ENCODE results near the gene CAPN5.

Gene CAPN5

GRCh38 chr11:77154381-77155081, 87.8 kb downstream of the CAPN5 start:
- DNase-seq, result peak; percentile 68 to 76

GRCh38 chr11:77155082-77155475, 88.3 kb downstream of the CAPN5 start:
- no peak for DNase-seq

DNA sequence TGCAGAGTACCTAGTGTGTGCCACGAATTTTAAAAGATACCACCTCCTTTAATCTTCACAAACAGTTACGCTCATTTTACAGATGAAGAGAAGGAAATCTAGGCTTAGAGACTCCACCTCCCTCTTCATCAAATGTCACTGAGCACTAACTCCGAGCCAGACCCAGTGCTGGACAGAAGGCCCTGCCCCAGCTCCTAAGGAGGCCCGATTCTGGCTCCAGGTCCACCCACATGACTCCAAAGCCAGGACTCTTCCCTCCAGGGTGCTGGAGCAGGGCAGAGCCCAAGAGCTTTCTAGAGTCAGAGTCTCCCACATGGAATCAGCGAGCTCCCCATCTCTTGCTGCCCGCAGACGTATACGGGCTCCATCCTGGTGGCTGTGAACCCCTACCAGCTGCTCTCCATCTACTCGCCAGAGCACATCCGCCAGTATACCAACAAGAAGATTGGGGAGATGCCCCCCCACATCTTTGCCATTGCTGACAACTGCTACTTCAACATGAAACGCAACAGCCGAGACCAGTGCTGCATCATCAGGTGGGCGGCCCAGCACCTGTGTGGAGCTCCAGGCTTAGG, 88.9 kb downstream of the CAPN5 start:
- DNase-seq, result no peak

DNA sequence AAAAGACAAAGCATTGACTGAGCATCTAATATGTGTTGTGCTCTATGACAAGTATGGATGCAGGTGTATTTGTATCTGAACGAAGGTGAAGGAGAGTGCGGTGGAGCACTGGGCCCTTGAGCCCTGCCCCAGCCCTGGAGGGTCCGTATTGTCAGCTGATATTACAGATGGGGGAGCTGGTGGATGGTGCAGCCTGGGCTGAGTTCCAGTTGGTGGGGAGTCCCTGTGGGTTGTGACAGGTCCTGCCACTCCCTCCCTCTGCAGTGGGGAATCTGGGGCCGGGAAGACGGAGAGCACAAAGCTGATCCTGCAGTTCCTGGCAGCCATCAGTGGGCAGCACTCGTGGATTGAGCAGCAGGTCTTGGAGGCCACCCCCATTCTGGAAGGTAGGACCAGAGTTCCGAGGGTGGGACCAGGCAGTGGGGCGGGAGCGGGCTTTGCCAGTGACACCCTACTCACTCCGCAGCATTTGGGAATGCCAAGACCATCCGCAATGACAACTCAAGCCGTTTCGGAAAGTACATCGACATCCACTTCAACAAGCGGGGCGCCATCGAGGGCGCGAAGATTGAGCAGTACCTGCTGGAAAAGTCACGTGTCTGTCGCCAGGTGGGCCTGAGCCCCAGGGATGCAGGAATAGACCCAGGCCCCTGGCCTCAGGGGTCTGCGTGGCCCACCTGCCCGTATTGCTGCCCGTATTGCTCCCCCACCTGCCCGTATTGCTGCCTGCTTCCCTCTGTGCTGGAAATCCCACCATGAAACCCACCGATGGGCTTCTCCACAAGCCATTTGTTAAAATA, 89.8 kb downstream of the CAPN5 start:
- DNase-seq, result no peak

- no peak for DNase-seq
Observed at GRCh38 chr11:77158041-77158695, 91.4 kb downstream of the CAPN5 start.

DNA sequence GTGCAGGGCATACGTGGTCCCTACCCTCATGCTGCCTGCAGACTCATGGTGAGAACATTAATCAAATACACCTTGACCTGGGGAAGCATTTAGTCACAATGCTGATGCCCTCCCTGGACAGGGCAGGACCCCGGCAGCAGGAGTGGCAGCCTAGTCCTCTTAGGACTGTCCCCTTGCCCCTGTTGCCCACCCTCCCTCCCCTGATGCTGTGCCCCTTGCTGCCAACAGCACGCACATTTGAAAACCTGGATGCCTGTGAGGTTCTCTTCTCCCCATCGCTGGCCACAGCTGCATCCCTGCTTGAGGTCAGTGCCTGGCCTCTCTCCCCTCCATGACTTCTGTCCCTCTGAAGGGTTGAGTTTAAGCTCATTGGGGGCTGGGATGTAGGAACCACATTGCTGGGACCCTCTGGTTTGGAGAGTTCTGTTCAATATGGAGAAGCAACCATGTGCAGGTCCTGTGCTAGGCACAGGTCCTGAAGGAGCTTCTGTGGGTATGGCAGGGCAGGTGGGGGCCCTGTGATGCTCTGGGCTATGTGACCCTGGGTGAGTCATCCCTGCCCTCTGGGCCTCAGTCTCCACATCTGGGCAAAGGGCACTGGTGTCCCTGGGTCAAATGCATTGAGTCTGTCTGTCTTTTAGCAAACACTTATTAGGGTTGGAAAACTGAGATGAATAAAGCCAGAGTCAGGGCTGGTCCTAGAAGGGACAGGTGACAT, 92.6 kb downstream of the CAPN5 start:
- no peak for DNase-seq

DNA sequence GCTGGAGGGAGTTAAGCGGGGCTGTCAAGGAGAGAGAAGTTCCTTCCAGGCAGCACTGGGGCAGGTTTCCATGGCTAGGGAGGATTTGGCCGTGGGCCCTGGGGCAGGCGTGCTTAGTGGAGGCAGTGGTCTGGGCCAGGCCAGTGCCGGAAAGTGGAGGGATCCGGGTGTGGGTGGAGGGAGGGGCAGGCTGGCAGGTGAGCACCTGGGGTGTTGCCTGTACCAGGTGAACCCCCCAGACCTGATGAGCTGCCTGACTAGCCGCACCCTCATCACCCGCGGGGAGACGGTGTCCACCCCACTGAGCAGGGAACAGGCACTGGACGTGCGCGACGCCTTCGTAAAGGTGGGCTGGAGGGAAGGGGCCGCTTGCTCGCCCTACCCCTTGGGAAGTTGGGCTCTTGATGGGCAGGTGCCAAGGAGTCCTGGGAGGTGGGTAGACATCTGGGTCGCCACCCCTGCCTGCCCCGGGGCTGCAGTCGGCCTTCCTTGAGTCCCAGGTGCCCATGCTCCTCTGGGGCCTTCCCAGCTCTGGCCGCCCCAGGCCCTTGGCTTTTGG, 93.2 kb downstream of the CAPN5 start:
- no peak for DNase-seq

GRCh38 chr11:77163271-77163670, 96.5 kb downstream of the CAPN5 start:
- DNase-seq, result no peak

DNA sequence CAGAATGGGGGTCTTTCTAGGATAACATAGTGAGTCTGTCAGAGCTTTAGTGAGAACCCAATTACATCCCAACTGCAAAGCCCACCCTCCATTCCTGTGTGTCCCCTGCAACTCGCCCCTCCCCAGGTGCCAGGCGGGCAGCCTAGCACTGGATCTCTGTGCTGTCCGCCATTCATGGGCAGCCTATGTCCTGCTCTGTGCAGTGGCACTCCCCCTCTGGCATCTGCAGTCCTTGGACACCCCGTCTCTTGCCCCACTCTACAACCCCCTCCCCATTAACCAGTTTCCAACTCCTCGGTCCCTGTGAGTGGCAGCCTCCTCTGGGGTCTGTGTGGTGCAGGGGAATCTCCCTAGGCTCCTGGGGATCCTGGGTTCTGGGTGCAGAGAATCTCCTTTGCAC, 98.3 kb downstream of the CAPN5 start:
- DNase-seq, result no peak

DNA sequence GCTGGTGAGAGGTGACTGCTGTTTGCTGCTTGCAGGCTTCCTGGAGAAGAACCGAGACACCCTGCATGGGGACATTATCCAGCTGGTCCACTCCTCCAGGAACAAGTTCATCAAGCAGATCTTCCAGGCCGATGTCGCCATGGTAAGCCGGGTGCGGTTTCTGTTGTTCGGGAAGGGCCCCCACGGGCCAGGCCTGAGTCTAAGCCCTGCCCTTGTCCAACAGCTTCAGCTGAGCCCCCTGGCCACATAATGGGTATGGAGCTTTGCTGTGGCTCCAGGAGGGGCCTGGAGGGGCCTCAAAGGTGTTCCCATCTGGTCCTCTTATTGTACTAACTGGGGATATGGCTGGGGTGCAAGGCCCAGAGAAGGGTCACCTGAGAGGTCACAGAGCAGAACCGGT, 99.2 kb downstream of the CAPN5 start:
- DNase-seq, result no peak

DNA sequence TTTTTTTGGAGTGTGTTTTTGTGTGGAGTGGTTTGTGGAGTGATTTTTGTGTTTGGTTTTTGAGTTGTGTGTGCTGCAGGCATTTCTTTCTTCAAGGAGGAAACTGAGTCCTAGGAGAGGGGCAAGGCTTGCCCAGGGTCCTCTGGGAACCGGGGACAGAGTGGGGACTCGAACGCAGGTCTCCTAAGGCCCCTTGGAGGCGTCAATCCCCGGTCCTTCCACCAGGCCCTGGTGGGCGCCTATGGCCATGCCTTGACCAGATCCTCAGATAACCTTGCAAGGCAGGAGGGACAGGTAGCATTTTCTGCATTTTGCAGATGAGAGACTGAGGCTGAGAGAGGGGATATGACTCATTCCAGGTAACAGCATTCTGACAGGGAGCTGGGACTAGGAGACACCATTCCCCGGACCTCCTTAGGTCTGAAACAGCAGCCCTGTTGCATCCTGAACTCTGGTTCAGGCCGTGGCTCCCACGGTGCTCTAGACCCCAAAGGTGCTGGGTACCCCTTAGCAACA, 100.4 kb downstream of the CAPN5 start:
- no peak for DNase-seq

- DNase-seq, result no peak
Observed at GRCh38 chr11:77167791-77168190, 101.0 kb downstream of the CAPN5 start.

DNA sequence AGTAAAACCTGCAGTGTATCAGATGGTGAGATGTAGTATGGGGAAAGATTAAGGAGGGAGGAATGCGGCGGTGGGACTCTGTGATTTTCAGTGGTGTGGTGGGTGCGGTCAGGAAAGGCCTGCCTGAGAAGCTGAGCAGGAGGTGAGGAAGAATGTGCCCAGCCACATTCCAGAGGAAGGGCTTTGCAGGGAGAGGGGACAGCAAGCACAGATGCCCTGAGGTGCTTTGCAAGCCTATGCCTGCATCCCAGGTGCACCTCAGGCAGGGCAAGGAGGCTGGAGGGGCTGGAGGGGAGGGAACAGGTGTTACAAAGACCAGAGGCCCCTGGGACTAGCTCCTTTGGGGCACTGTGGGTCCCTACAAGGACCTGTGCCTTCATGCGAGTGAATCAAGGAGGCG, 103.3 kb downstream of the CAPN5 start:
- no peak for DNase-seq

DNA sequence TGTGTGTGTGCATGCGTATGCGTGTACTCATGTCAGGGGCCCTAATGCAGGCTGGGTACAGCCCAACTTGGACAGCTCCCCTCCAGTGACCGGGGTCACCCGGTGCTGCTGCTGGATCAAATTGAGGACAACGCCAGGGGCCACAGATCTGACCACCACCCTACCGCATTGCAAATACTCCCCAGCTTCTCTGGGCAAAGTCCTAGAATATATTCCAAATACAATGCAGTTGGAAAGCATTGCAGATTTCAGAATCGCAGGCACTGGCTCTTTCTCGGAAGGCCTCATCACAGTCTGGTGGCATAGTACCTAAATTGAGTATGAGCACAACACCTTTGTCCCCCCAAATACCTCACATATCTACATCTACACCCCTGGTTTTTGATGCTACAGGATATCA, 104.5 kb downstream of the CAPN5 start:
- DNase-seq, result no peak

DNA sequence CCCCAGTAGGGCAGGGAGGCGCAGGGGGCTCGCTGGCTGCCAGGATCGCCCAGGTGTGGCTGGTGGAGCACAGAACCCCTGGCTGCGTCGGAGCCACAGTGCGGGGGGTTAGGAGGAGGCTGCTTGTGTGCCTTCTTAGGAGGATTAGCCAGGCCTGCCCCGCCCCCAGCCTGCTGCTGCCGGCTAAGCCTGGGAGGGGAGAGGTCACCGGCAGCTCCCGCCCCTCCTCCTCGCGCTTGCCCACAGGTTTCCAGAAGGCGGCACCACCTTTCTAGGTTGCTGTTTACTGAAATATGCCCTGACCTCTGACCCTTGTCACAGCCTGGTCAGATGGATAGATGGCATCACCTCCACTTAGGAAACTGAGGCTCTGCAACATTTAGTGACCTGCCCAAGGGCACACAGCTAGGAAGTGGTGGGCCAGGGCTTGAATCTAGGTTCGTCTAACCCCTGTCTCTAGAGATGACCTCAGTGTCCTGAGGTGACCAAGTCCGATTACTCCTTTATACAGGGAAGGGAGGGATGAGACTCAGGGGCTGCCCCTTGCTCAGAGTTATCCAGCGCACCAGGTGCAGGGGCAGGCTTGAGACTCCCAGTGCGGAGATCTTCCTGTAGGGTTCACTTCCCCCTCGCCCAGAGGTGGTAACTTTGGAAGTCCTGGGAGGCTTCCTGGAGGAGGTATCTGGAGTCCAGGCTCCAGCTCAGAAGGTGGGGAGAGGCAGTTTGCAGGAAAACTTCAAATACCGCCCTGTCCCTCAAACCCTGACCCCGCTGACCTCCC, 105.3 kb downstream of the CAPN5 start:
- DNase-seq, result no peak

DNA sequence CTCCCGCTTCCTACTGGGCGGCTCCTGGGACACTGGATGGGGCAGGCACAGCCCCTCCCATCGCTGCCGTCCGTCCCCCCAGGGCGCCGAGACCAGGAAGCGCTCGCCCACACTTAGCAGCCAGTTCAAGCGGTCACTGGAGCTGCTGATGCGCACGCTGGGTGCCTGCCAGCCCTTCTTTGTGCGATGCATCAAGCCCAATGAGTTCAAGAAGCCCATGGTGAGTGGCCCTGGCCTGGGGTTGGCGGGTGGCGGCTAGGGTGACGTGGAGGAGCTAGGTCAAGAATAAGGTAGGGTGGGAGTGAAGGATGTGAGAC, 105.9 kb downstream of the CAPN5 start:
- no peak for DNase-seq

- DNase-seq, result no peak
Observed at GRCh38 chr11:77173494-77173893, 106.7 kb downstream of the CAPN5 start.

DNA sequence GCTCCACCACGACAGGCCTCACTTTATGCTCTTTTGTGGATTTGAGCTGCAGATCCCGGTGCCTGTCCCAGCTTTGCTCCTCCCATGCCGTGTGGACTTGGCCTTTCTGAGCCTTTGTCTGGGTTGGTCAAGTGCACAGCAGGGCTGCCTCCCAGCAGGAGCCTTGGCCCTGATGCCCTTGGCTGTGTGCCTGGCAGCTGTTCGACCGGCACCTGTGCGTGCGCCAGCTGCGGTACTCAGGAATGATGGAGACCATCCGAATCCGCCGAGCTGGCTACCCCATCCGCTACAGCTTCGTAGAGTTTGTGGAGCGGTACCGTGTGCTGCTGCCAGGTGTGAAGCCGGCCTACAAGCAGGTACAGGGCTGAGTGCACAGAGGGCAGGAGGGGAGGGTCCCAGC, 107.8 kb downstream of the CAPN5 start:
- no peak for DNase-seq

GRCh38 chr11:77175021-77175842, 108.5 kb downstream of the CAPN5 start:
- DNase-seq, result no peak
